ENCODE results near the gene ODF2L. TPM values are rescaled to one million over a fixed set of nuclear protein-coding genes. Genes with fewer than 3 reads are reported as not detected.
A peak's percentile ranks its signal among the peaks of the same experiment; 100 is the strongest.

ODF2L gene
- total and polyA plus RNA-seq, 2 of the 4 experiments (the other 2 are of a cell fraction), result 10.4 to 12.3 TPM

- DNase-seq (no peak), ATAC-seq (ENCODE audit: low read depth) (no peak)
- in situ Hi-C loops (cut with MboI; ENCODE audit: low sequenced_read_pairs), result no loop called here
- no peak overlapping the region for H3K18ac ChIP-seq (ENCODE audit: low read depth, low read length)
- H2BK15ac ChIP-seq (ENCODE audit: low read depth, low read length), result no peak overlapping the region
- H3K9ac ChIP-seq (ENCODE audit: low read depth, low read length), result no peak overlapping the region
- POLR2A ChIA-PET (ENCODE audit: unreplicated experiment), result no interaction called here
- H3K14ac ChIP-seq (replicated peaks; ENCODE audit: low read depth, low read length), result no peak overlapping the region
- H3K27ac ChIP-seq (ENCODE audit: insufficient read depth, low read length), result no peak overlapping the region
- no peak overlapping the region for H3K4me3 ChIP-seq (ENCODE audit: insufficient read depth, low read depth, low read length)
- no peak overlapping the region for H2AK9ac ChIP-seq (replicated peaks; ENCODE audit: low read depth, low read length, poor library complexity)
- H3K79me1 ChIP-seq (ENCODE audit: low read depth in 1 of 2, low read length in 2 of 2), result no peaks in the 10 kb centered on the region
- dilution Hi-C loops (cut with HindIII; ENCODE audit: low sequenced_read_pairs, unreplicated experiment), result no loop called here
- no peak overlapping the region for H3K4me2 ChIP-seq (ENCODE audit: low read depth, low read length)
- H2AFZ ChIP-seq (replicated peaks; ENCODE audit: low read length, poor library complexity), result no peak overlapping the region
- H2AK5ac ChIP-seq (ENCODE audit: low read depth, low read length), result no peak overlapping the region
- no peak overlapping the region for H4K8ac ChIP-seq (ENCODE audit: low read depth in 2 of 2, low read length in 2 of 2)
- H3K4me1 ChIP-seq (ENCODE audit: control insufficient read depth, insufficient read depth, low read length), result no peaks in the 10 kb centered on the region
- H3K9me3 ChIP-seq (ENCODE audit: control insufficient read depth, insufficient read depth, low read length), result no peaks in the 10 kb centered on the region
- no peak overlapping the region for H3K23ac ChIP-seq (ENCODE audit: low read depth, low read length)
- no peak overlapping the region for H2BK120ac ChIP-seq (ENCODE audit: low read depth, low read length)
- intact Hi-C loops (cut with micrococcal nuclease), result no loop called here
- no peaks in the 10 kb centered on the region for H3K36me3 ChIP-seq (ENCODE audit: control insufficient read depth, insufficient read depth, low read length)
- no TSS peak for BruUV-seq (replicated peaks)
- TF ChIP-seq RAD21 (IDR thresholded peaks at IDR 0.05; ENCODE audit: low read length) (no peak), MAFK (IDR thresholded peaks at IDR 0.05; ENCODE audit: low read depth, low read length) (peak; percentile 61), FOS (IDR thresholded peaks at IDR 0.05; ENCODE audit: low read depth, low read length) (no peak), ELK1 (IDR thresholded peaks at IDR 0.05; ENCODE audit: borderline replicate concordance, low read depth, low read length) (no peak), MAZ (IDR thresholded peaks at IDR 0.05; ENCODE audit: borderline replicate concordance, low read depth, low read length) (no peak), RFX5 (IDR thresholded peaks at IDR 0.05; ENCODE audit: low read depth, low read length) (no peak), BHLHE40 (IDR thresholded peaks at IDR 0.05; ENCODE audit: low read depth, low read length) (no peak)
- no peak overlapping the region for H4K91ac ChIP-seq (ENCODE audit: insufficient read depth, low read depth, low read length)
- no peak overlapping the region for H3K56ac ChIP-seq (ENCODE audit: extremely low read depth, insufficient read depth, low read length)
- no peak overlapping the region for H4K5ac ChIP-seq (ENCODE audit: low read depth, low read length)
- no peak overlapping the region for H3K4ac ChIP-seq (ENCODE audit: low read depth, low read length)
- no peaks in the 10 kb centered on the region for H4K20me1 ChIP-seq (ENCODE audit: insufficient read depth, low read length)
- H2BK20ac ChIP-seq (ENCODE audit: low read depth, low read length), result no peak overlapping the region
- no peaks in the 10 kb centered on the region for H3K9me1 ChIP-seq (ENCODE audit: insufficient read depth, low read length)
- no peaks in the 10 kb centered on the region for H3K27me3 ChIP-seq (ENCODE audit: control insufficient read depth, insufficient read depth, low read length)
- no peak overlapping the region for H2BK5ac ChIP-seq (ENCODE audit: low read depth, low read length, poor library complexity, severe bottlenecking)
- CTCF ChIA-PET, result no interaction called here
Observed at GRCh38 chr1:86325264-86325663, 70.9 kb downstream of the ODF2L start.

Data from IMR-90 (cell line).